Medulla oblongata (tissue), 1 donor: ENCODE measurements around the gene OR2A1.
"Not testable (repeated sequence)": the region's sequence is repeated elsewhere in the genome, so short reads cannot be mapped to it uniquely, and the experiment has no call there.

ENCODE experiments used
- DNase-seq: peaks from one replicate; pipeline ENCODE4 v3.0.0-alpha.2; 2015; ENCODE audit errors: extremely low spot score

OR2A1 gene

GRCh38 chr7:144311872-144312469 lies at the start of gene OR2A1:
Gene OR2A1, plus strand, starts transcription at chr7:144312419. Its CDS starts 5,706 bp downstream, at chr7:144318125.
- DNase-seq, result not testable (repeated sequence)

- DNase-seq, result not testable (repeated sequence)
Observed at GRCh38 chr7:144264692-144265091, 47.5 kb upstream of the OR2A1 start, which contains the start of gene OR2A7. Gene OR2A7, minus strand, starts transcription at chr7:144264792. Its CDS starts 5,164 bp downstream, at chr7:144259628.

- DNase-seq, result not testable (repeated sequence)
Observed at GRCh38 chr7:144269188-144269587, 43.0 kb upstream of the OR2A1 start, which contains the start of gene CTAGE8. Gene CTAGE8, minus strand, starts transcription at chr7:144269288. Its CDS starts 38 bp downstream, at chr7:144269250.

GRCh38 chr7:144275281-144275680 lies 36.9 kb upstream of the OR2A1 start:
- not testable (repeated sequence) for DNase-seq

GRCh38 chr7:144280010-144280409 lies 32.2 kb upstream of the OR2A1 start:
- DNase-seq, result not testable (repeated sequence)

GRCh38 chr7:144281981-144282380 lies 30.2 kb upstream of the OR2A1 start:
- not testable (repeated sequence) for DNase-seq

GRCh38 chr7:144282490-144282889 lies 29.7 kb upstream of the OR2A1 start:
- DNase-seq, result not testable (repeated sequence)

- not testable (repeated sequence) for DNase-seq
Observed at GRCh38 chr7:144283716-144284115, 28.5 kb upstream of the OR2A1 start.

- DNase-seq, result not testable (repeated sequence)
Observed at GRCh38 chr7:144287171-144287784, 24.9 kb upstream of the OR2A1 start.

GRCh38 chr7:144291607-144292006 lies 20.6 kb upstream of the OR2A1 start:
- DNase-seq, result not testable (repeated sequence)

- DNase-seq, result not testable (repeated sequence)
Observed at GRCh38 chr7:144292384-144293161, 19.6 kb upstream of the OR2A1 start.

- DNase-seq, result not testable (repeated sequence)
Observed at GRCh38 chr7:144293794-144294499, 18.3 kb upstream of the OR2A1 start.

- DNase-seq, result not testable (repeated sequence)
Observed at GRCh38 chr7:144302578-144303303, 9.5 kb upstream of the OR2A1 start.

GRCh38 chr7:144303607-144304006 lies 8.6 kb upstream of the OR2A1 start:
- DNase-seq, result not testable (repeated sequence)

GRCh38 chr7:144305156-144305555 lies 7.1 kb upstream of the OR2A1 start:
- not testable (repeated sequence) for DNase-seq

- not testable (repeated sequence) for DNase-seq
Observed at GRCh38 chr7:144309702-144310101, 2.5 kb upstream of the OR2A1 start.

- DNase-seq, result not testable (repeated sequence)
Observed at GRCh38 chr7:144311218-144311617, 1.0 kb upstream of the OR2A1 start.

GRCh38 chr7:144317537-144317936 lies 5.3 kb downstream of the OR2A1 start:
- DNase-seq, result not testable (repeated sequence)

- DNase-seq, result not testable (repeated sequence)
Observed at GRCh38 chr7:144319547-144319946, 7.3 kb downstream of the OR2A1 start.

GRCh38 chr7:144321677-144322206 lies 9.5 kb downstream of the OR2A1 start:
- DNase-seq, result not testable (repeated sequence)

GRCh38 chr7:144323359-144323758 lies 11.1 kb downstream of the OR2A1 start:
- not testable (repeated sequence) for DNase-seq
